Thymus (tissue), 11 donors: ENCODE measurements around the gene TLK1. TPM values are rescaled to one million over a fixed set of nuclear protein-coding genes. Genes with fewer than 3 reads are reported as not detected.
"Not testable (repeated sequence)": the region's sequence is repeated elsewhere in the genome, so short reads cannot be mapped to it uniquely, and the experiment has no call there.

ENCODE experiments used
- DNase-seq, 9 donors: peaks; one replicate each; pipeline ENCODE4 v3.0.0-alpha.2; 2013; ENCODE audit warnings: low spot score in 9 of 9, low read depth in 6 of 9, missing footprints in 1 of 9
- H3K27ac ChIP-seq, 2 donors: one replicate each; pipeline ENCODE4 v1.5.1; 2013; ENCODE audit warnings: control low read depth in 1 of 2, low read depth in 1 of 2, low read length in 1 of 2, mild to moderate bottlenecking in 1 of 2, moderate library complexity in 1 of 2
- H3K27me3 ChIP-seq, 2 donors: one replicate each; pipeline ENCODE4 v1.5.1; 2013; ENCODE audit warnings: low read length in 1 of 2; ENCODE audit not compliant: control insufficient read depth in 2 of 2, insufficient read depth in 1 of 2
- H3K36me3 ChIP-seq, 2 donors: one replicate each; pipeline ENCODE4 v1.5.1; 2013; ENCODE audit warnings: low read length in 1 of 2, mild to moderate bottlenecking in 1 of 2, moderate library complexity in 1 of 2; ENCODE audit not compliant: control insufficient read depth in 2 of 2, insufficient read depth in 2 of 2
- H3K4me1 ChIP-seq, 2 donors: one replicate each; pipeline ENCODE4 v1.5.1; 2013; ENCODE audit warnings: low read length in 2 of 2; ENCODE audit not compliant: control insufficient read depth in 2 of 2, insufficient read depth in 2 of 2
- H3K4me3 ChIP-seq, 2 donors: one replicate each; pipeline ENCODE4 v1.5.1; 2013; ENCODE audit warnings: low read length in 2 of 2, control low read depth in 1 of 2, mild to moderate bottlenecking in 1 of 2
- H3K9me3 ChIP-seq, 2 donors: one replicate each; pipeline ENCODE4 v1.5.1; 2013; ENCODE audit warnings: low read length in 1 of 2, mild to moderate bottlenecking in 1 of 2; ENCODE audit not compliant: control insufficient read depth in 2 of 2, insufficient read depth in 1 of 2
- whole genome bisulfite sequencing: extraction: QIAGEN DNeasy Blood & Tissue Kit; methylation state at CpG from one replicate; pipeline ENCODE4 v1.1.7; 2013; 5-methylcytosine and 5-hydroxymethylcytosine counted together
- polyA plus RNA-seq: library from polyadenylated mRNA; stranded (reverse); fragments of 200-250 nt; gene quantifications from one replicate; pipeline ENCODE4 v1.2.3, GENCODE V29; 2013
- total RNA-seq: library from RNA; stranded (reverse); fragments of 120-200 nt; gene quantifications from one replicate; pipeline ENCODE4 v1.2.4, GENCODE V29; 2013
- donor health status: healthy.

Gene TLK1
- total and polyA plus RNA-seq, 2 donors = 15.5 to 29.3 TPM

DNA sequence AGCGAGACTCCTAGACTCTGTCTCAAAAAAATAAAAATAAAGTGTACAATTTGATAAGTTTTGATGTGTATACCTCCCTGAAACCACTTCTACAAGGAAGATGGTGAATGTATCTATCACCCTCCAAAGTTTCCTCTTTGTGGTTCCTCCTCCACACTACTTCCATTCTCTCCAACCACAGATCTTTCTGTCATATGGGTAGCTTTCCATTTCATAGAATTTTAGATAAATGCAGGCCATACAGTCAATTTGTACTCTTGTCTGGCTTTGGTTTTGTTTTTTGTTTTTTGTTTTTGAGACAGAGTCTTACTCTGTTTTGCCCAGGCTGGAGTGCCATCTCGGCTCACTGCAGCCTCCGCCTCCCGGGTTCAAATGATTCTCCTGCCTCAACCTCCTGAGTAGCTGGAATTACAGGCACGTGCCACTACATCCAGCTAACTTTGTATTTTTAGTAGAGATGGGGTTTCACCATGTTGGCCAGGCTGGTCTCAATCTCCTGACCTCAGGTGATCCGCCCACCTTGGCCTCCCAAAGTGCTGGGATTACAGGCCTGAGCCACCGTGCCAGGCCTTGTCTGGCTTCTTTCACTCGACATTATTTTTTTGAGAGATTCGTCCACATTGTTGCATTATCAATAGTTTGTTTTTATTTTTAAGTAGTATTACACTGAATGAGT is 2.0 kb upstream of the TLK1 start:
- H3K9me3 ChIP-seq, H3K4me3 ChIP-seq, H3K36me3 ChIP-seq, H3K27me3 ChIP-seq, DNase-seq, H3K27ac ChIP-seq: not testable (repeated sequence)
- peaks cover 3 to 10% of the 10 kb centered on the region in 2 donors for H3K4me1 ChIP-seq
- WGBS = 97% methylated on average over 9 of the region's 9 CpGs

DNA sequence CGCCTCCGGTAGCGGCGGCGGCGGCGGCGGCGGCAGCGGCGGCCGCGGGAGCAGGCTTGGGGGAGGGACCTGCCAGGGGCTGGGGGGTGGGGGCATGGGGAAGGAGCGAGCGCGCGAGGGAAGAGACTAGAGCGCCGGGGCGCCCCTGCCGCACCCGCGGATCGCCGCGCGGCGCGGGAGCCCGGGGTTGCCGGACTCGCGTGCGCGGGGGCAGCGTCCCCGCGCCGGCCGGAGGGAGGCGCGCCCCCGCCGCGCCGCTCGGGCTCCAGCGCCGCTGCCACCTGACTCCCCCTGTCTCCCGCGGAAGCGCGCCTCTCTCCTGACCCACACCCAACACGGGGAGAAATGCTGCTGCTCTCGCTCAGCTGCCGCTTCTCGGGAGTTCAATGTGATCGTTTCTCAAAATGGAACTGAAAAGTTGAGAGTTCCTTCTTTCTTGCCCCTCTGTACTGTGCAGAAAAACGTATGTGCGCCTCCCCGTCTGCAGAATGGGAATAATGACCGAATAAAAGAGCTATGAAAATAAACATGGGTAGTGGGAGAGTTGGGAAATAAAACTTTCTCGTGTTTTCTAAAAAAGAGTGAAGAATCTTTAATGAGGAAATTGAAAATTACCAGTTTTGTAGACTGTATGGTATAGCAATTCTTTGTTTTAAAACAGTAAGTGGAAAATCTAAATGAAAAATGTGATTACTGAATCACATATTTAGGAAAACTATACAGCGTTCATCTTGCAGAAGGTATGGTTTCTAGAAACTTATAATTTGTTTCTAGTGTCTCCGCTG is 455 bp upstream of the TLK1 start:
- peak overlapping the region; percentile 77 to 91 for H3K4me3 ChIP-seq
- H3K9me3 ChIP-seq = no peaks in the 10 kb centered on the region
- H3K27me3 ChIP-seq = no peaks in the 10 kb centered on the region
- 2% methylated on average over 65 of the region's 65 CpGs for WGBS
- H3K36me3 ChIP-seq = no peaks in the 10 kb centered on the region
- H3K4me1 ChIP-seq = peaks cover 9 to 19% of the 10 kb centered on the region in 2 donors
- DNase-seq = peak; percentile 40 to 83 (median 56)
- peak overlapping the region; percentile 98 for H3K27ac ChIP-seq

DNA sequence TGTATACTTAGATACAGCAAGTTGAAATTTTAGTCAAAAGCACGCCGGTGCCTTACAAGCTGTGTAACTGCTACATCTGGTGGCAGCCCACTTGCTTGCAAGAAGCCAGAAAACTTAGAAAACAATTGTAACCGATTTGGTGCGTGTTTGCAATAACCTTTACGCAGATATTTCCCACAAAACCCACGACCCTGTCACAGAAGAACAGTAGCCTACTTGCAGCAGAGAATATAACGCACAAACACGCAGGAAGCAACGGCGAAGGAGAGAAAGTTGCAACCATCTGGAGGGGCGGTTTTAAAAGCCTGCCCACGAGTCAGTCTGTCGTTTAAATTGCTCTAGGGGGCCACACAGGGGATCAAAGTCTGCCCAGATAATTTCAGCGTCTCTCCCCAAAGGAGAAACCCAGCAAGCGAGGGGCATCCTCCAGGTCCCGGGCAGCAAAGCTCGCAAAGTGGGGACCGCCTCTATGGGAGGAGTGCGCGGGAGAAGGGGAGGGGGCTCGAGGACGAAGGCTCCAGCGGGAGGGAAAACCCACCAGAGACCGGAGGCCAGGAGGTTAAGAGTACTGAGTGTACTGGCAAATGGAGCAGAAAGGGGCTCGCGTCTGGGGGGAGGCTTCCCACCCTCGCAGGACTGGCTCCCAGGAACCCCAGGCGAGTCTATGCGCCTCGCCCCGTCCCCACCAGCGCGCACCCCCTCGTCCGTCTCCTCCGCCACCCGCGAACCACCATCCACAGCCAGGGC is 1.1 kb downstream of the TLK1 start:
- peak overlapping the region; percentile 98 for H3K27ac ChIP-seq
- WGBS = under 1% methylated on average over 38 of the region's 38 CpGs
- no peaks in the 10 kb centered on the region for H3K36me3 ChIP-seq
- DNase-seq = peak; percentile 42 to 80 (median 56)
- H3K4me3 ChIP-seq = peak overlapping the region; percentile 77 to 91
- peaks cover 9 to 19% of the 10 kb centered on the region in 2 donors for H3K4me1 ChIP-seq
- H3K9me3 ChIP-seq = no peaks in the 10 kb centered on the region
- no peaks in the 10 kb centered on the region for H3K27me3 ChIP-seq

GRCh38 chr2:171158790-171159371 is 1.8 kb downstream of the TLK1 start:
- 5% methylated on average over 15 of the region's 15 CpGs for WGBS
- peak in 1 of 9 donors; percentile 46 for DNase-seq
- H3K36me3 ChIP-seq = no peaks in the 10 kb centered on the region
- H3K4me1 ChIP-seq = peaks cover 12 to 21% of the 10 kb centered on the region in 2 donors
- no peaks in the 10 kb centered on the region for H3K27me3 ChIP-seq
- H3K4me3 ChIP-seq = peak overlapping the region; percentile 77 to 91
- H3K9me3 ChIP-seq = no peaks in the 10 kb centered on the region
- peak overlapping the region in 1 of 2 donors; percentile 98 for H3K27ac ChIP-seq

DNA sequence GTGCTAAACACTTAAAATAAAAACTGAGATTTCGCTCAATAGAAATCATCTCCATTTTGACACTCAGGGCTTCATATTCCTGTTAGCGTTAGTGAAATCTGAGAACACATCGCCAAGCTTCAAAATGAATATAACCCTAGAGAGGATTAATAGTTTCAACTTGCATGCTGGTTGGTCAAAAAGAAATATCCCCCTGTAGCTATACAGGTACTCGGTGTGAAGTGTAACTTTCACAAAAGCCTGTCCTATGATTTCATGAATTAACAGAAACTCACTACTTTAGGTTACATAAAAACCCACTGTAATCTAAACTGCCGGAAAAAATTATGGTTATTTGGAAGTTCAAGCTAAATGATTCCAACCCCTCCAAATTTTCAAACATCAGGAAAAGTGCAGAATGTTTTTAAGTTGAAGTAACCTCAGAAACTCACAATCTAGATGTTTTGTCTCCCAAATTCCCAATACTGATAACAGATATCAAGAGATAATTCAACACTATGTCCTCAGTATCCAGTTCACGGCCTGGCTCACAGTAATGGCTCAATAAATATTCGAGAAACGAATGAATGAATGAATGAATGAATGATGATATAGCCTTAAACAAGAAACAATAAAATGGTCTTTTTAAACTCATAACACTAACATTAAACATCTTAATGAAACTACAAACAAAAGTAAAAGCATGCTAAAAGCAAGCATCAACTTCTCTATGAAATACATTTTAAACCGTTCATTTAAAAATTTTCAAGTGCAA is 2.5 kb downstream of the TLK1 start:
- peaks cover 14 to 16% of the 10 kb centered on the region in 2 donors for H3K4me1 ChIP-seq

GRCh38 chr2:171157109-171157500 is 3.6 kb downstream of the TLK1 start:
- Histone ChIP-seq H3K27me3 (no peaks in the 10 kb centered on the region), H3K9me3 (no peaks in the 10 kb centered on the region), H3K4me3 (no peak overlapping the region), H3K4me1 (peaks cover 13 to 14% of the 10 kb centered on the region in 2 donors), H3K27ac (no peak overlapping the region), H3K36me3 (no peaks in the 10 kb centered on the region)
- no peak for DNase-seq
- 86% methylated on average over 3 of the region's 3 CpGs for WGBS

More for the DNA sequence above, 2.5 kb downstream of the TLK1 start:
- no peaks in the 10 kb centered on the region for H3K27me3 ChIP-seq
- H3K27ac ChIP-seq = no peak overlapping the region
- DNase-seq = no peak
- peak overlapping the region in 1 of 2 donors; percentile 77 for H3K4me3 ChIP-seq
- H3K36me3 ChIP-seq = no peaks in the 10 kb centered on the region
- 71% methylated on average over 9 of the region's 9 CpGs for WGBS
- no peaks in the 10 kb centered on the region for H3K9me3 ChIP-seq

DNA sequence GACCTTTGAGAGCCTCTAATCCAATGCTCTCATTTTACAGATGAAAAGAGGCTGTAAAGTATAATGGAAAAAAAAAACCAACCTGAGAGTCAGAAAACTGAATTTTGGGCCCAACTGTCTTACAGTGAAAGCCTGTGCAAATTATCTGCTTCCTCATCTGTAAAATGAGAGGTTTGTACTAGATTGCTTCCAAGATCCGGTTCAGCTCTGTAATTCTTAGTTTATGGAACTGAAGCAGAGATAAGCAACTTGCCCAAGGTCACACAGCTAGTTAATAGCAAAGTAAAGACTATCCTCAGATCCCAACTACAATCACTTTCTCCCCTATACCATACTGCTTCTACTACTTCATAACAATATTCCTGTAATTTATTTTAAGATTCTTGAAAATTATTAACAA is 6.3 kb downstream of the TLK1 start:
- Histone ChIP-seq H3K27ac (no peak overlapping the region), H3K9me3 (no peaks in the 10 kb centered on the region), H3K4me1 (peaks cover 12 to 14% of the 10 kb centered on the region in 2 donors), H3K36me3 (no peaks in the 10 kb centered on the region), H3K4me3 (no peak overlapping the region), H3K27me3 (no peaks in the 10 kb centered on the region)
- DNase-seq = peak in 1 of 9 donors; percentile 33
- 21% methylated on average over 1 of the region's 1 CpG for WGBS

DNA sequence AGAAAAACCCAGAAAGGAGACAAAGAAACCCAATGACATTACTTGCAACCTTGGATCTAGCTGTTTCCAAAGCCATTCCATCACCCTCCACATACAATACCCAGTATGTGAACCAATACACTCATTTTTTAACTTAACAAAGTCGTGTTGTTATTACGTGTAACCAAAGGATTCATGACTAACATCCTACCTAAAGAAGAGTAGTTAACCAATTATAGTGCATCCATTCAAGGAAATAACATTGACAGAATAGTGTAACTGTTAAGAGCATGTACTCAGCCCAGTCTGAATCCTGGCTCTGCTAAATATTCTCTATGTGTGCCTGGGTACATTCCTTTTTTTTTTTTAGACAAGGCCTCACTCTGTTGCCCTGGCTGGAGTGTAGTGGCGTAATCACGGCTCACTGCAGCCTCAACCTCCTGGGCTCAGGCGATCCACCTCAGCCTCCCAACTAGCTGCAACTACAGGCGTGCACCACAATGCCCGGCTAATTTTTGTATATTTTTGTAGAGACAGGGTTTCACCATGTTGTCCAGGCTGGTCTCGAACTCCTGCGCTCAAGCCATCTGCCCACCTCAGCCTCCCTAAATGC is 9.9 kb downstream of the TLK1 start:
- Histone ChIP-seq H3K9me3 (no peaks in the 10 kb centered on the region), H3K27ac (no peak overlapping the region), H3K27me3 (no peaks in the 10 kb centered on the region), H3K36me3 (no peaks in the 10 kb centered on the region), H3K4me1 (peaks cover 6 to 7% of the 10 kb centered on the region in 2 donors), H3K4me3 (no peak overlapping the region)
- WGBS = 97% methylated on average over 9 of the region's 9 CpGs
- no peak for DNase-seq
